HCT116 (cell line): ENCODE results near the gene HDAC5. TPM values are rescaled to one million over a fixed set of nuclear protein-coding genes. Genes with fewer than 3 reads are reported as not detected.

ENCODE experiments used
- ATAC-seq: fragments of 200-7000 bp; cut with Tn5 transposase; 2 replicates; pipeline ENCODE4 v1.9.1; 2020; ENCODE audit warnings: mild to moderate bottlenecking, moderate library complexity
- BruUV-seq: library from RNA; stranded (reverse); fragments of 400-500 nt; replicated peaks from 2 replicates; lab custom pipeline; 2021; lab: Mats Ljungman, UMichigan
- CTCF ChIA-PET: fragments of 300-600 bp; sonication (Branson Sonifier 250); formaldehyde crosslinking; loops from one replicate; lab custom pipeline; 2021; ENCODE audit warnings: antibody characterized with exemption; lab: Charles Lee
- POLR2A ChIA-PET: fragments of 300-600, 350-600 bp; sonication (Branson Sonifier 250); formaldehyde crosslinking; loops from one replicate; lab custom pipeline; 2021; ENCODE audit warnings: antibody characterized with exemption; lab: Charles Lee
- RAD21 ChIA-PET, 2 experiments: fragments of 300-600 bp; sonication (Branson Sonifier 250); formaldehyde crosslinking; loops; one replicate each; lab custom pipeline; 2023; ENCODE audit warnings: low total read pairs in 2 of 2; ENCODE audit not compliant: uncharacterized antibody in 2 of 2, unreplicated experiment in 2 of 2, low non-redundant PET in 1 of 2; lab: Charles Lee
- DNase-seq: peaks from one replicate; pipeline ENCODE4 v3.0.0-alpha.2; 2010; ENCODE audit warnings: low read depth, low spot score
- H2AFZ ChIP-seq: fragments of 200-600 bp; shearing (Covaris generic), sonication (generic); 2 replicates; pipeline ENCODE4 v1.6.1; 2017; ENCODE audit warnings: low read depth, mixed run types, mixed read lengths, antibody characterized with exemption, low read length; ENCODE audit not compliant: poor library complexity, severe bottlenecking
- H3K27ac ChIP-seq: 2 replicates; pipeline ENCODE4 v1.5.1; 2012; ENCODE audit warnings: low read depth, low read length
- H3K27me3 ChIP-seq: fragments of 200-600 bp; sonication (generic); 2 replicates; pipeline ENCODE4 v1.6.1; 2016; ENCODE audit warnings: mixed run types, low read length, mixed read lengths; ENCODE audit not compliant: insufficient read depth
- H3K36me3 ChIP-seq, 2 experiments: fragments of 200-500 bp in 1 of 2; fragments of 200-600 bp in 1 of 2; sonication (Bioruptor generic) in 1 of 2; sonication (generic) in 1 of 2; 2 replicates each; pipeline versions ENCODE4 v1.5.1 to v1.6.1; 2014 to 2016; ENCODE audit warnings: low read length in 2 of 2, inconsistent platforms in 1 of 2, mixed read lengths in 1 of 2, mixed run types in 1 of 2; ENCODE audit not compliant: insufficient read depth in 2 of 2, control insufficient read depth in 1 of 2
- H3K4me1 ChIP-seq, 2 experiments: fragments of 200-600 bp in 1 of 2; sonication (generic) in 1 of 2; 2 replicates each; pipeline versions ENCODE4 v1.5.1 to v1.6.1; 2012 to 2017; ENCODE audit warnings: low read length in 2 of 2, inconsistent platforms in 1 of 2, mild to moderate bottlenecking in 1 of 2, mixed read lengths in 1 of 2, mixed run types in 1 of 2, moderate library complexity in 1 of 2; ENCODE audit not compliant: insufficient read depth in 2 of 2, control insufficient read depth in 1 of 2
- H3K4me2 ChIP-seq: fragments of 200-600 bp; sonication (generic); 2 replicates; pipeline ENCODE4 v1.6.1; 2017; ENCODE audit warnings: mixed run types, low read length, mixed read lengths
- H3K4me3 ChIP-seq, 2 experiments: fragments of 200-600 bp in 1 of 2; sonication (generic) in 1 of 2; replicated peaks in 1 of 2; 2 replicates each; pipeline ENCODE4 v1.5.1; 2011 to 2016; ENCODE audit warnings: low read length in 2 of 2, control low read depth in 1 of 2, low read depth in 1 of 2, mild to moderate bottlenecking in 1 of 2, mixed read lengths in 1 of 2, mixed run types in 1 of 2
- H3K79me2 ChIP-seq: fragments of 200-600 bp; sonication (generic); 2 replicates; pipeline ENCODE4 v1.6.1; 2017; ENCODE audit warnings: mild to moderate bottlenecking, mixed run types, low read length, moderate library complexity, mixed read lengths; ENCODE audit not compliant: insufficient read depth
- H3K9ac ChIP-seq: fragments of 200-600 bp; sonication (generic); 2 replicates; pipeline ENCODE4 v1.6.1; 2016; ENCODE audit warnings: low read length, mixed read lengths
- H3K9me2 ChIP-seq: fragments of 200-600 bp; sonication (generic), shearing (Covaris generic); 2 replicates; pipeline ENCODE4 v1.6.1; 2017; ENCODE audit warnings: mixed run types, mild to moderate bottlenecking, moderate library complexity; ENCODE audit not compliant: insufficient read depth
- H3K9me3 ChIP-seq, 2 experiments: fragments of 200-500 bp in 1 of 2; fragments of 200-600 bp in 1 of 2; sonication (Bioruptor generic) in 1 of 2; sonication (generic) in 1 of 2; 2 replicates each; pipeline ENCODE4 v1.6.1; 2014 to 2017; ENCODE audit warnings: low read length in 2 of 2, mixed read lengths in 2 of 2, inconsistent platforms in 1 of 2, low read depth in 1 of 2, mild to moderate bottlenecking in 1 of 2, mixed run types in 1 of 2, moderate library complexity in 1 of 2; ENCODE audit not compliant: control insufficient read depth in 1 of 2, insufficient read depth in 1 of 2
- H4K20me1 ChIP-seq: fragments of 200-600 bp; sonication (generic), shearing (Covaris generic); 2 replicates; pipeline ENCODE4 v1.6.1; 2017; ENCODE audit warnings: mixed run types, mild to moderate bottlenecking, moderate library complexity; ENCODE audit not compliant: insufficient read depth
- CEBPB ChIP-seq: IDR thresholded peaks from 2 replicates; pipeline ENCODE4 v1.6.1; 2012; ENCODE audit warnings: low read depth
- EGR1 ChIP-seq: IDR thresholded peaks from 2 replicates; pipeline ENCODE4 v1.6.1; 2012; ENCODE audit warnings: low read depth
- ELF1 ChIP-seq: IDR thresholded peaks from 2 replicates; pipeline ENCODE4 v1.6.1; 2012; ENCODE audit warnings: low read depth, borderline replicate concordance
- POLR2A ChIP-seq: IDR thresholded peaks from 2 replicates; pipeline ENCODE4 v1.7.0; 2011; ENCODE audit warnings: borderline replicate concordance; ENCODE audit not compliant: insufficient read depth, insufficient read length; ENCODE audit errors: extremely low read depth
- POLR2AphosphoS5 ChIP-seq: IDR thresholded peaks from 2 replicates; pipeline ENCODE4 v1.6.1; 2011; ENCODE audit warnings: mild to moderate bottlenecking, low read depth, low read length, moderate library complexity
- RAD21 ChIP-seq: IDR thresholded peaks from 2 replicates; pipeline ENCODE4 v1.6.1; 2012; ENCODE audit warnings: low read depth, mild to moderate bottlenecking
- SIN3A ChIP-seq: IDR thresholded peaks from 2 replicates; pipeline ENCODE4 v1.6.1; 2012; ENCODE audit warnings: low read depth
- SP1 ChIP-seq: IDR thresholded peaks from 2 replicates; pipeline ENCODE4 v1.6.1; 2012; ENCODE audit warnings: low read depth
- SRF ChIP-seq: IDR thresholded peaks from 2 replicates; pipeline ENCODE4 v1.6.1; 2012; ENCODE audit warnings: low read depth
- YY1 ChIP-seq: IDR thresholded peaks from 2 replicates; pipeline ENCODE4 v1.6.1; 2011; ENCODE audit warnings: low read length, low read depth, moderate library complexity, mild to moderate bottlenecking; ENCODE audit not compliant: insufficient replicate concordance; ENCODE audit errors: extremely low read depth
- ZFX ChIP-seq: fragments of 450-650 bp; IDR thresholded peaks from 2 replicates; pipeline ENCODE4 v1.6.1; 2017
- ZNF274 ChIP-seq: fragments of 200-500 bp; sonication (Bioruptor generic); IDR thresholded peaks from 2 replicates; pipeline ENCODE4 v1.6.1; 2014; ENCODE audit warnings: mild to moderate bottlenecking, low read depth, low read length, inconsistent platforms
- intact Hi-C: fragments of 100-400 bp; cut with micrococcal nuclease; formaldehyde crosslinking; loops from 2 replicates; pipeline ENCODE4 v1.10.0; 2022
- total RNA-seq: library from RNA; stranded (reverse); gene quantifications from one replicate; pipeline ENCODE4 v1.2.1, GENCODE V29; 2021; ENCODE audit not compliant: unreplicated experiment
- TF ChIP-seq, protein P1 (sequence below): IDR thresholded peaks from 2 replicates; pipeline ENCODE4 v1.6.1; 2012

Gene HDAC5
- total RNA-seq, 1 experiment from 2014 or later, result 32.9 TPM

- Histone ChIP-seq H3K4me3 (no peak overlapping the region), H4K20me1 (no peaks in the 10 kb centered on the region), H2AFZ (no peak overlapping the region), H3K9me2 (no peaks in the 10 kb centered on the region), H3K4me2 (peak overlapping the region; percentile 50), H3K36me3 (peaks cover 0 to 10% of the 10 kb centered on the region in 2 experiments; a peak in 2 of 4 replicates), H3K9ac (no peak overlapping the region), H3K27me3 (no peaks in the 10 kb centered on the region), H3K4me1 (peaks cover 23 to 41% of the 10 kb centered on the region in 2 experiments), H3K9me3 (no peaks in the 10 kb centered on the region), H3K27ac (no peak overlapping the region), H3K79me2 (no peaks in the 10 kb centered on the region)
- intact Hi-C loops, result loop anchor here (5.0 kb wide), 1 partner anchor 36 kb away; no protein-coding TSS in a partner anchor
- TF ChIP-seq, protein P1, sequence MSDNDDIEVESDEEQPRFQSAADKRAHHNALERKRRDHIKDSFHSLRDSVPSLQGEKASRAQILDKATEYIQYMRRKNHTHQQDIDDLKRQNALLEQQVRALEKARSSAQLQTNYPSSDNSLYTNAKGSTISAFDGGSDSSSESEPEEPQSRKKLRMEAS, result no peak
- no peak for TF ChIP-seq POLR2AphosphoS5
- no peak for TF ChIP-seq POLR2A
- TF ChIP-seq EGR1, result no peak
- DNase-seq, result no peak
- ATAC-seq, result no peak
- POLR2A ChIA-PET, result no interaction called here
- CTCF ChIA-PET, result no interaction called here
- TSS peak; percentile 20 for BruUV-seq
- RAD21 ChIA-PET, result interaction anchor here in 1 of 2 experiments (0.6 kb wide), 1 partner anchor 91 kb away, joined by 3 read pairs; no protein-coding TSS in a partner anchor
Measured at GRCh38 chr17:44081681-44082080, 41.8 kb downstream of the HDAC5 start.

- Histone ChIP-seq H3K36me3 (peaks cover 6 to 14% of the 10 kb centered on the region in 2 experiments; a peak in 2 of 4 replicates), H3K4me2 (no peak overlapping the region), H3K9ac (no peak overlapping the region), H3K4me1 (peaks cover 15 to 31% of the 10 kb centered on the region in 2 experiments), H3K27ac (no peak overlapping the region), H3K9me3 (no peaks in the 10 kb centered on the region), H2AFZ (no peak overlapping the region), H3K27me3 (no peaks in the 10 kb centered on the region), H4K20me1 (no peaks in the 10 kb centered on the region), H3K9me2 (no peaks in the 10 kb centered on the region), H3K79me2 (no peaks in the 10 kb centered on the region), H3K4me3 (no peak overlapping the region)
- POLR2A ChIA-PET, result no interaction called here
- BruUV-seq, result no TSS peak
- intact Hi-C loops, result loop anchor here (5.0 kb wide), 1 partner anchor 37 kb away; no protein-coding TSS in a partner anchor
- DNase-seq, result no peak
- no peak for ATAC-seq
- TF ChIP-seq SRF (no peak), POLR2AphosphoS5 (no peak), SP1 (no peak), CEBPB (no peak), YY1 (no peak), ZFX (no peak), ELF1 (no peak), ZNF274 (no peak), SIN3A (no peak), RAD21 (no peak)
- TF ChIP-seq, protein P1, result no peak
- RAD21 ChIA-PET, result no interaction called here
- CTCF ChIA-PET, result no interaction called here
Measured at GRCh38 chr17:44079877-44080821, 43.3 kb downstream of the HDAC5 start.
